HG02852 (cell line): Measurements from ENCODE around the gene IGF2BP2.

Source experiments
- ATAC-seq: cut with Tn5 transposase; IDR thresholded peaks from one replicate; pipeline ENCODE4 v1.9.1; 2021; ENCODE audit warnings: mild to moderate bottlenecking, moderate library complexity; ENCODE audit not compliant: unreplicated experiment

IGF2BP2 gene

GRCh38 chr3:185737740-185738680, 86.8 kb downstream of the IGF2BP2 start:
- no peak for ATAC-seq

GRCh38 chr3:185737020-185737419, 87.8 kb downstream of the IGF2BP2 start:
- ATAC-seq, result no peak

GRCh38 chr3:185734725-185735096, 90.1 kb downstream of the IGF2BP2 start:
- ATAC-seq, result no peak

- no peak for ATAC-seq
These were observed 90.7 kb downstream of the IGF2BP2 start for GRCh38 chr3:185733980-185734724.

- ATAC-seq, result no peak
These were observed 92.1 kb downstream of the IGF2BP2 start for GRCh38 chr3:185732782-185733181.

- no peak for ATAC-seq
These were observed 94.3 kb downstream of the IGF2BP2 start for GRCh38 chr3:185730550-185730949.

- ATAC-seq, result no peak
These were observed 95.3 kb downstream of the IGF2BP2 start for GRCh38 chr3:185729337-185730055.

- no peak for ATAC-seq
These were observed 96.1 kb downstream of the IGF2BP2 start for GRCh38 chr3:185728630-185729336.

GRCh38 chr3:185727873-185728272, 97.0 kb downstream of the IGF2BP2 start:
- ATAC-seq, result no peak

GRCh38 chr3:185726254-185726967, 98.4 kb downstream of the IGF2BP2 start:
- ATAC-seq, result no peak

GRCh38 chr3:185724761-185725160, 100.1 kb downstream of the IGF2BP2 start:
- ATAC-seq, result no peak

- no peak for ATAC-seq
These were observed 100.6 kb downstream of the IGF2BP2 start for GRCh38 chr3:185724251-185724650.

GRCh38 chr3:185722881-185723280, 102.0 kb downstream of the IGF2BP2 start:
- no peak for ATAC-seq

GRCh38 chr3:185721970-185722369, 102.9 kb downstream of the IGF2BP2 start:
- ATAC-seq, result no peak

GRCh38 chr3:185720326-185720725, 104.5 kb downstream of the IGF2BP2 start:
- no peak for ATAC-seq

GRCh38 chr3:185718736-185719593, 105.9 kb downstream of the IGF2BP2 start:
- no peak for ATAC-seq

- no peak for ATAC-seq
These were observed 107.0 kb downstream of the IGF2BP2 start for GRCh38 chr3:185717627-185718402.

- ATAC-seq, result no peak
These were observed 107.7 kb downstream of the IGF2BP2 start for GRCh38 chr3:185717121-185717520.
